Neural cell (in vitro differentiated cells): Measurements from ENCODE around the gene IKZF1. TPM values are rescaled to one million over a fixed set of nuclear protein-coding genes. Genes with fewer than 3 reads are reported as not detected.

ENCODE experiments used
- H2AFZ ChIP-seq: fragments of 200-600, 300-800 bp; sonication (generic), shearing (Covaris generic); 2 replicates; pipeline ENCODE4 v1.6.0; 2014; ENCODE audit warnings: low read depth, mild to moderate bottlenecking, antibody characterized with exemption, low read length, moderate library complexity
- H3F3A ChIP-seq: fragments of 200-600 bp; shearing (Covaris generic); 2 replicates; pipeline ENCODE4 v1.6.1; 2016; ENCODE audit warnings: mild to moderate bottlenecking, moderate library complexity, mixed read lengths, antibody characterized with exemption, low read length; ENCODE audit not compliant: insufficient read depth, poor library complexity, severe bottlenecking
- H3K27ac ChIP-seq: fragments of 200-600, 300-800 bp; sonication (generic), shearing (Covaris generic); 2 replicates; pipeline ENCODE4 v1.5.1; 2014; ENCODE audit warnings: mild to moderate bottlenecking, low read length, moderate library complexity
- H3K27me3 ChIP-seq: fragments of 300-800, 200-600 bp; sonication (generic), shearing (Covaris generic); 2 replicates; pipeline ENCODE4 v1.6.0; 2014; ENCODE audit warnings: mild to moderate bottlenecking, low read depth, low read length, moderate library complexity; ENCODE audit not compliant: insufficient read depth
- H3K36me3 ChIP-seq: fragments of 300-800, 200-600 bp; sonication (generic), shearing (Covaris generic); 2 replicates; pipeline ENCODE4 v1.5.1; 2014; ENCODE audit warnings: mild to moderate bottlenecking, antibody characterized with exemption, low read length, moderate library complexity; ENCODE audit not compliant: insufficient read depth
- H3K4me2 ChIP-seq: fragments of 300-800, 200-600 bp; sonication (generic), shearing (Covaris generic); 2 replicates; pipeline ENCODE4 v1.6.0; 2014; ENCODE audit warnings: mild to moderate bottlenecking, low read length
- H3K4me3 ChIP-seq: fragments of 300-800, 200-600 bp; sonication (generic), shearing (Covaris generic); 2 replicates; pipeline ENCODE4 v1.5.1; 2014; ENCODE audit warnings: mild to moderate bottlenecking, low read length, moderate library complexity
- H3K79me2 ChIP-seq: fragments of 200-600 bp; shearing (Covaris generic); replicated peaks from 2 replicates; pipeline ENCODE4 v1.6.0; 2014; ENCODE audit warnings: mild to moderate bottlenecking, low read length, moderate library complexity; ENCODE audit not compliant: insufficient read depth
- H3K9ac ChIP-seq: fragments of 300-800, 200-600 bp; sonication (generic), shearing (Covaris generic); 2 replicates; pipeline ENCODE4 v1.6.1; 2016; ENCODE audit warnings: mild to moderate bottlenecking, low read length, mixed read lengths
- H3K9me2 ChIP-seq: fragments of 200-600 bp; shearing (Covaris generic); 2 replicates; pipeline ENCODE4 v1.6.1; 2016; ENCODE audit warnings: mild to moderate bottlenecking, low read length, mixed read lengths; ENCODE audit not compliant: insufficient read depth
- H3K9me3 ChIP-seq: fragments of 200-600, 300-800 bp; sonication (generic), shearing (Covaris generic); 2 replicates; pipeline ENCODE4 v1.6.1; 2016; ENCODE audit warnings: mild to moderate bottlenecking, mixed run types, low read length, moderate library complexity, mixed read lengths
- H4K20me1 ChIP-seq: fragments of 200-600 bp; shearing (Covaris generic); 2 replicates; pipeline ENCODE4 v1.6.1; 2016; ENCODE audit warnings: mild to moderate bottlenecking, mixed run types; ENCODE audit not compliant: insufficient read depth
- CTCF ChIP-seq: fragments of 450-650 bp; IDR thresholded peaks from 2 replicates; pipeline ENCODE4 v1.5.1; 2014; ENCODE audit warnings: antibody characterized with exemption, mild to moderate bottlenecking, moderate library complexity; ENCODE audit not compliant: poor library complexity, severe bottlenecking
- EP300 ChIP-seq: fragments of 450-650 bp; conservative IDR thresholded peaks from 2 replicates; pipeline ENCODE4 v1.6.1; 2014; ENCODE audit warnings: antibody characterized with exemption, mild to moderate bottlenecking, moderate library complexity; ENCODE audit not compliant: poor library complexity, severe bottlenecking
- EZH2 ChIP-seq: fragments of 200-600, 300-800 bp; shearing (Covaris generic), sonication (generic); IDR thresholded peaks from 2 replicates; pipeline ENCODE4 v1.6.1; 2014; ENCODE audit warnings: antibody characterized with exemption, low read length, borderline replicate concordance, mild to moderate bottlenecking; ENCODE audit not compliant: insufficient read depth, poor library complexity, severe bottlenecking
- MXI1 ChIP-seq: fragments of 450-650 bp; conservative IDR thresholded peaks from 2 replicates; pipeline ENCODE4 v1.6.1; 2014; ENCODE audit warnings: antibody characterized with exemption, mild to moderate bottlenecking; ENCODE audit not compliant: poor library complexity, severe bottlenecking
- POLR2AphosphoS5 ChIP-seq: IDR thresholded peaks from 2 replicates; pipeline ENCODE4 v1.6.1; 2012
- RAD21 ChIP-seq: fragments of 450-650 bp; conservative IDR thresholded peaks from 2 replicates; pipeline ENCODE4 v1.6.1; 2014; ENCODE audit warnings: antibody characterized with exemption, mild to moderate bottlenecking, moderate library complexity
- REST ChIP-seq: IDR thresholded peaks from 2 replicates; pipeline ENCODE4 v1.6.1; 2012; ENCODE audit warnings: borderline replicate concordance
- SMC3 ChIP-seq: fragments of 450-650 bp; conservative IDR thresholded peaks from 2 replicates; pipeline ENCODE4 v1.6.1; 2014; ENCODE audit warnings: antibody characterized with exemption, mild to moderate bottlenecking, moderate library complexity; ENCODE audit not compliant: poor library complexity
- TAF1 ChIP-seq: IDR thresholded peaks from 2 replicates; pipeline ENCODE4 v1.6.1; 2012; ENCODE audit warnings: low read depth
- polyA plus RNA-seq: library from polyadenylated mRNA; depleted of rRNA; stranded (reverse); fragments of >200 nt; gene quantifications from 2 replicates; pipeline ENCODE4 v1.2.3, GENCODE V29; 2014

Gene IKZF1
- polyA plus RNA-seq, 1 donor from 2014 or later = 0.24 TPM

GRCh38 chr7:50268990-50269389, 35.5 kb upstream of the IKZF1 start:
- Histone ChIP-seq H3K36me3 (no peaks in the 10 kb centered on the region), H3K27ac (no peak overlapping the region)
- no peak for TF ChIP-seq POLR2AphosphoS5
- TF ChIP-seq SMC3 = no peak
- no peak for TF ChIP-seq TAF1
- no peak for TF ChIP-seq CTCF
- no peak for TF ChIP-seq EP300
- TF ChIP-seq RAD21 = no peak

GRCh38 chr7:50270531-50271018, 33.9 kb upstream of the IKZF1 start:
- Histone ChIP-seq H3K27me3 (no peaks in the 10 kb centered on the region), H3K9ac (no peak overlapping the region), H3K79me2 (no peaks in the 10 kb centered on the region), H4K20me1 (no peaks in the 10 kb centered on the region), H3K9me2 (no peaks in the 10 kb centered on the region), H3K36me3 (no peaks in the 10 kb centered on the region), H3K9me3 (no peaks in the 10 kb centered on the region), H3K4me3 (no peak overlapping the region), H2AFZ (no peak overlapping the region), H3F3A (no peaks in the 10 kb centered on the region), H3K27ac (no peak overlapping the region), H3K4me2 (no peak overlapping the region)
- no peak for TF ChIP-seq MXI1
- TF ChIP-seq POLR2AphosphoS5 = no peak

More at GRCh38 chr7:50268990-50269389, 35.5 kb upstream of the IKZF1 start:
- no peak overlapping the region for H2AFZ ChIP-seq
- no peaks in the 10 kb centered on the region for H3K9me3 ChIP-seq
- no peaks in the 10 kb centered on the region for H4K20me1 ChIP-seq
- no peak overlapping the region for H3K4me2 ChIP-seq
- no peak overlapping the region for H3K9ac ChIP-seq
- no peaks in the 10 kb centered on the region for H3K79me2 ChIP-seq
- no peaks in the 10 kb centered on the region for H3K9me2 ChIP-seq
- H3K4me3 ChIP-seq = no peak overlapping the region
- H3F3A ChIP-seq = no peaks in the 10 kb centered on the region
- no peaks in the 10 kb centered on the region for H3K27me3 ChIP-seq

GRCh38 chr7:50272808-50273207, 31.7 kb upstream of the IKZF1 start:
- Histone ChIP-seq H3F3A (no peaks in the 10 kb centered on the region), H2AFZ (no peak overlapping the region), H4K20me1 (no peaks in the 10 kb centered on the region), H3K9me2 (no peaks in the 10 kb centered on the region), H3K4me2 (no peak overlapping the region), H3K27ac (no peak overlapping the region), H3K27me3 (no peaks in the 10 kb centered on the region), H3K9me3 (no peaks in the 10 kb centered on the region), H3K36me3 (no peaks in the 10 kb centered on the region), H3K79me2 (no peaks in the 10 kb centered on the region), H3K9ac (no peak overlapping the region), H3K4me3 (no peak overlapping the region)
- TF ChIP-seq CTCF (no peak), SMC3 (no peak), REST (no peak), EP300 (no peak), RAD21 (no peak), POLR2AphosphoS5 (no peak), EZH2 (no peak), TAF1 (no peak)
